ENCODE measurements around the gene FYB1.

- TF ChIP-seq CTCF (IDR thresholded peaks at IDR 0.05) = no peak
- TF ChIP-seq TCF7 (CRISPR knock-in tag; IDR thresholded peaks at IDR 0.05; ENCODE audit: low read depth) = no peak
- TF ChIP-seq RELA (CRISPR knock-in tag; IDR thresholded peaks at IDR 0.05; ENCODE audit: borderline replicate concordance) = no peak
- no peak for TF ChIP-seq CREB1 (CRISPR knock-in tag; IDR thresholded peaks at IDR 0.05)
- TF ChIP-seq SP1 (CRISPR knock-in tag; conservative IDR thresholded peaks at IDR 0.05) = no peak
- no peak for TF ChIP-seq JUN (CRISPR knock-in tag; IDR thresholded peaks at IDR 0.05)
- TF ChIP-seq MAX (CRISPR knock-in tag; IDR thresholded peaks at IDR 0.05) = no peak
Measured at GRCh38 chr5:39062530-39062929, 156.8 kb downstream of the FYB1 start.

Data from WTC11 (cell line).